ENCODE measurements around the gene ARSG. TPM values are rescaled to one million over a fixed set of nuclear protein-coding genes. Genes with fewer than 3 reads are reported as not detected.
A peak's percentile ranks its signal among the peaks of the same experiment; 100 is the strongest.
"Not testable (repeated sequence)": the region's sequence is repeated elsewhere in the genome, so short reads cannot be mapped to it uniquely, and the experiment has no call there.

ARSG gene
- total and polyA plus RNA-seq, 2 experiments from 2014 or later: 5.6 to 15.4 TPM

DNA sequence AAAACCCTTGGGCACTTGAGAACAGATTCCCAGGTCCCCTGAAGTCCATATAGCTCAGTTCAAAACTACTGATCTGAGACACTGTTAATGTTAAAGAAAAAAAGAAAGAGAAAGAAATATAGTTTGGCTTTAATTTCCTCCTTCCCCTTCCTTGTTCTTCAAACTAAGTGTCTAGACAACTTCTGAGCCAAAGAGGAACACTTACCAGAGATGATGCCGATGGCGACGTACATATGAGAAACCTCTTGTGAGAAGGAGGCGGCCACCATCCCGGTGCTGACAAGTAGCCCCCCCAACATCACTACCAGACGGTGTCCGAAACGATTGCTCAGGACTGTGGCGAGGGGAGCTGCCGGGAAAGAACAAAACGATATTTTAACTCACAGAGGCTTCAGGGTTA, 17.6 kb upstream of the ARSG start:
- Histone ChIP-seq H3K27ac (no peak overlapping the region), H3K36me3 (no peaks in the 10 kb centered on the region), H3K4me1 (ENCODE audit: low read depth) (no peaks in the 10 kb centered on the region), H3K27me3 (no peaks in the 10 kb centered on the region), H3K9me3 (ENCODE audit: low read depth) (no peaks in the 10 kb centered on the region), H3K4me3 (no peak overlapping the region)
- no peak for TF ChIP-seq CTCF (IDR thresholded peaks at IDR 0.05; ENCODE audit: low read depth, low read length)
- no peak for DNase-seq (ENCODE audit: low read depth in 1 of 2, low spot score in 1 of 2)

GRCh38 chr17:68276339-68276738, 15.0 kb upstream of the ARSG start:
- DNase-seq (ENCODE audit: low read depth in 1 of 2, low spot score in 1 of 2); H3K36me3 ChIP-seq; H3K9me3 ChIP-seq (ENCODE audit: low read depth); H3K4me3 ChIP-seq; H3K27ac ChIP-seq; H3K27me3 ChIP-seq; H3K4me1 ChIP-seq (ENCODE audit: low read depth): not testable (repeated sequence)

DNA sequence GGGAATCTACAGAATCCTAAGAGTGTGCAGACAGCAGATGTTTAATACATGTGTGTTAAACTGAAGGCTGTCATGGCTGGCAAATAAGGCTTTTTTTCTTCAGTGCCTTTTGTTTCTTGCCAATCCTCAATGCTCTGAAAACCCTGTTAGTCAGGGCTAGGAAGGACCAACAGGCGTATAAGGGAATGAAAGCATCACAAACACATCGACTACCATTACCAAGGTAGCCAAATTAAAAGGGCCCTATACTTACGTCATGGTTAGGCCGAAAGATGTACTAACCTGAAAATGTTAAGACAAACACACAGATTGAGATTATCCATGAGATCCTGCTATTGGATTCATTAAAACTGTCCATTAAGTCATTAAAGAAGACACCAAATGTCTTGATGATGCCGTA, 13.5 kb upstream of the ARSG start:
- H3K4me1 ChIP-seq (ENCODE audit: low read depth): no peaks in the 10 kb centered on the region
- H3K27ac ChIP-seq: no peak overlapping the region
- TF ChIP-seq CTCF (IDR thresholded peaks at IDR 0.05; ENCODE audit: low read depth, low read length): no peak
- H3K36me3 ChIP-seq: no peaks in the 10 kb centered on the region
- H3K9me3 ChIP-seq (ENCODE audit: low read depth): no peaks in the 10 kb centered on the region
- H3K4me3 ChIP-seq: no peak overlapping the region
- DNase-seq (ENCODE audit: low read depth in 1 of 2, low spot score in 1 of 2): no peak
- H3K27me3 ChIP-seq: no peaks in the 10 kb centered on the region

GRCh38 chr17:68281965-68282364, 9.3 kb upstream of the ARSG start:
- H3K4me3 ChIP-seq; H3K27ac ChIP-seq; H3K27me3 ChIP-seq; H3K36me3 ChIP-seq; H3K4me1 ChIP-seq (ENCODE audit: low read depth); H3K9me3 ChIP-seq (ENCODE audit: low read depth); DNase-seq (ENCODE audit: low read depth in 1 of 2, low spot score in 1 of 2): not testable (repeated sequence)

- H3K27ac ChIP-seq: no peak overlapping the region
- no peaks in the 10 kb centered on the region for H3K36me3 ChIP-seq
- H3K9me3 ChIP-seq (ENCODE audit: low read depth): no peaks in the 10 kb centered on the region
- peaks cover 42% of the 10 kb centered on the region for H3K27me3 ChIP-seq
- H3K4me1 ChIP-seq (ENCODE audit: low read depth): no peaks in the 10 kb centered on the region
- TF ChIP-seq CTCF (IDR thresholded peaks at IDR 0.05; ENCODE audit: low read depth, low read length): no peak
- peak in 1 of 2 donors; percentile 47 for DNase-seq (ENCODE audit: low read depth in 1 of 2, low spot score in 1 of 2)
- no peak overlapping the region for H3K4me3 ChIP-seq
Observed at GRCh38 chr17:68288375-68288774, 2.9 kb upstream of the ARSG start.

DNA sequence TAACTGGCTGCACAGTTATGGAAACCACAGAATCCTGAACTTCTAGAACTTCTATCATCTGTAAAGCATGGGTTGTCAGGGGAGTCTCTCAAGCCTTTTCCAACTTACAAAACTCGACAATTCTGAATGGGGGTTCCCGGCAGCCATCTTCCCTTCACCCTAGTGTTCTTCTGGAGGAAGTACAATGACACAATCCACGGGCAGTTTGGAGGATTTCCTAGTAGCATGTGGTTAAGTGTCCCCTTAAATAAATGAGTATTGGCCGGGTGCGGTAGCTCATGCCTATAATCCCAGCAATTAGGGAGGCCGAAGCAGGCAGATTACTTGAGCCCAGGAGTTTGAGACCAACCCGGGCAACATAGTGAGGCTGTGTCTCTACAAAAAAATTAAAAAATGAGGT, 2.5 kb upstream of the ARSG start:
- Histone ChIP-seq H3K4me1 (ENCODE audit: low read depth) (no peaks in the 10 kb centered on the region), H3K4me3 (no peak overlapping the region), H3K27me3 (peaks cover 47% of the 10 kb centered on the region), H3K9me3 (ENCODE audit: low read depth) (no peaks in the 10 kb centered on the region), H3K36me3 (no peaks in the 10 kb centered on the region), H3K27ac (no peak overlapping the region)
- no peak for DNase-seq (ENCODE audit: low read depth in 1 of 2, low spot score in 1 of 2)
- no peak for TF ChIP-seq CTCF (IDR thresholded peaks at IDR 0.05; ENCODE audit: low read depth, low read length)

- H3K9me3 ChIP-seq (ENCODE audit: low read depth): no peaks in the 10 kb centered on the region
- H3K27me3 ChIP-seq: peaks cover 53% of the 10 kb centered on the region
- H3K4me3 ChIP-seq: no peak overlapping the region
Observed at GRCh38 chr17:68289473-68289872, 1.8 kb upstream of the ARSG start.

More at GRCh38 chr17:68289473-68289872, 1.8 kb upstream of the ARSG start:
- H3K4me1 ChIP-seq (ENCODE audit: low read depth): no peaks in the 10 kb centered on the region
- no peaks in the 10 kb centered on the region for H3K36me3 ChIP-seq
- no peak for TF ChIP-seq CTCF (IDR thresholded peaks at IDR 0.05; ENCODE audit: low read depth, low read length)
- DNase-seq (ENCODE audit: low read depth in 1 of 2, low spot score in 1 of 2): no peak
- H3K27ac ChIP-seq: no peak overlapping the region
